HL-60/S4 treated with retinoic acid at 250 ng/mL for 4 days and 3 days (cell line): Measurements from ENCODE around the gene CALU.

Source experiments
- in situ Hi-C: fragments of 300-500 bp; cut with MboI; formaldehyde crosslinking; loops from 2 replicates; pipeline ENCODE4 v1.7.0; 2022; ENCODE audit warnings: low sequenced_read_pairs

Gene CALU

DNA sequence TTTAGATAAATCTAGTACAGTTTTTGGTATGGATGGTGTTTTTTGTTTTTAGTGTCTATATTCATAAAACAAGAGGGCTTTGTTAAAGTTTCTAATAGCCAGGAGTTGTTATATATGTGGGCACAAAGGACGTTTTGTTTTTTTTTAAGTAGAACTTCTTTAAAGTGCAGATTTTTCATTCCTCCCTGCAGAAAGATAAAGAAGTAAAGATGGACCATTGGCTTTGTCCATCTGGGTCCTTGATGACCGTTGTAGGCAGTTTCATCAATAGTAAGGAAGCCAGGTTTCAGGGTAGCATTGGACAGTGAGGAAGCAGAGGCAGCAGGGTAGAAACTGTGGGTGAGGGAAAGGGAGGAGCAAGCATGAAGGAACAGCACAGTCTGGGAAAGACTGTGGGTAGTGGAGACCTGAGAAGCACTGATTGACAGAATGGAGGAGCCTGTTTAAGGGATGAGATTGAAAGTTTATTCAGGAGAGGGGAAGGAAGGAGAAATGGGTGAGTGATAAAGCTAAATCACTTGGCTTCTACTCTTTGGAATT, 5.3 kb downstream of the CALU start:
- in situ Hi-C loops, result no loop called here

DNA sequence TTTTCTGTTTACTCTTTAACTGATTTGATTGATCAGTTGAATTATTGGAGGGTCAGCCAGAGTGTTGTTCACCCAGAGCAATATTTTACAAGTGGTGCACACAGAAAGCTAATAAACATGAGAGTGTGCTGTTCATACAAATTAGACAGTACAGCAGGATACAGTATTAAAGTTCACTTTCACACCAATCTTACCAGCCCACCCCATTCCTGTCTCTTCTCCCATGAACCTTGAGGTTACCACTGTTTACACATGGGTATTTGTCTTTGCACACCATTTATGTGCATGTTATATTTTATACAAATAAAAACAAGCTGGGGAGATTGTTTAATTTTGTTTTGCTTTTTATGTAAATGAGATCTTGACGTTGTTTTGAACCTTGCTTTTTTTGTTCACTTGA, 6.5 kb downstream of the CALU start:
- in situ Hi-C loops, result no loop called here

DNA sequence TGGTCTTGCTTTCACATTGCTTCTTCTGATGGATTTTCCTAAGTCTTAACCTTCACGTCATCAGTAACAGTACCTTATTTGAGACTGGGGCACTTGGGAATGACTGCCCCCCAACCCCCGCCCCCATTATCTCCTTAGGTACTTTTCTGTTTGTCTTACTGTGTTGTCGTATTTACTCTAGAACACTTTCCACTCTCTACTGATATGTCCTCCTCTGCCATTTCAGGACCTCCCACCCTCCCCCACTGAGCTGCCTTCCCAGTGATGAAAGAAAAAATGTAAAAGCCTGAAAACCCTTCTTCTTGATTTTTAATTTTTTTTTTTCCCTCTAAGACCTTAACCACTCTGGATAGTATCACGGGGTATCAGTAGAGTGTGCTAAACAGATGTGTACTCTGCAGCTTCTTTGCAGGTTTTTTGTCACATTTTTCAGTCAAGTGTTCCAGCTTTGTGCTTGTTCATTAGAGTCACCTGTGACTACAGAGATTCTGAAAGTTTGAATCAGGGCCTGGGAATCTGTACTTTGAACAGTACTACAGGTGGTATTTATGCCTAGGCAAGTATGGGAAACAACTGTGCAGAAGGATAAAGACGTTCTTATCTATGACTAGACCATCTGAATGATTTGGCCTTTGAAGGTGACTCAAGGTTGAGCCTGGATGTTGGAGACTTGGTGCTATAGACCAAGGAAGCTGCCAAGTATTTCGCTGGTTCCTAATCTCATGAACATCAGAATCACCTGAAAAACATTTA, 8.3 kb downstream of the CALU start:
- in situ Hi-C loops, result no loop called here

DNA sequence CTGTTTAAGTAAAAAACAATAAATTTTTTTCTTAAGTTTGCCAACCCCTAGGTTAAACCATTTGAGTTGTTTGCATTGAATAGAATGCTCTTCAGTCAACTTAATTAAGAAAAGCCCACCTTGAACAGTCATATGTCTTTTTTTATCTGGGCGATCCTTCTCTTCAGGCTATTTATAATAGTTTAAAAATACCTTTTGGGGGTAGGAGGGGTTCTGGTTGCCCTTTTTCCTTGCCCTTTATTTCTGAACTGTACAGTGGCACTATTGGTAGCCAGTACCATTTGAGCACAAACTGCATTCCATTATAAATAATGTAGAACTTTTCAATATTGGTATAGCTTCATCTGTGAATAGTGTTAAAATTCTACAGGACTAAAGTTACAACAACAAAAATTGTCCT, 13.1 kb downstream of the CALU start:
- in situ Hi-C loops, result no loop called here

DNA sequence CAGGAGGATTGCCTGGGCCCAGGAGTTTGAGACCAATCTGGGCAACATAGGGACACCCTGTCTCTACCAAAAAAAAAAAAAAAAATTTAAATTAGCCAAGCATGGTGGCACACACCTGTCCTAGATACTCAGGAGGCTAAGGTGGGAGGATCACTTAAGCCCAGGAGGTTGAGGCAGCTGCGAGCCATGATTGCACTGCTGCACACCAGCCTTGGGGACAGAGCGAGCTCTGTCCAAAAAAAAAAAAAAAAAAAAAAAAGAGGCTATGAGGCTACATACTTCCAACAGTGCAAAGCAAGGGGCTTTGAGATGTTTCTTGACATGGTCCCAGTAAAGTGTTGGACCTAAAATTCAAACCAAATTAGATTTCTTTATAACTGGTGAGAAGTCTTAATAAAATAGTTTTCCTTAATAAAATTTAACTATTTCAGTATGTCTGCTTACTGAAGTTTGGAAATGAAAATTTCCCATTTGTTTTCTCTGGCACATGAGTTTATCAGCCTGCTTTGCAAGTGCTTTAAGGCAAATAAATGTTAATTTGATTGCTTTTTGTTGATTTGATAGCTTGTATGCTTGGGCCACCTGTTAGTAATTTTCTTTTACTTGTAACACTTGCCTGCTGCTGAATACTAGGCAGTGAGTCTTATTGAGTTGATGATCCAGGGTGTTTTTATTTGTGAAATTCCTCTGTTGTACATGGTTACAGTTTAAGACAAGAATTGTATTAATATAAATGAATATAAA, 16.1 kb downstream of the CALU start:
- in situ Hi-C loops, result no loop called here

DNA sequence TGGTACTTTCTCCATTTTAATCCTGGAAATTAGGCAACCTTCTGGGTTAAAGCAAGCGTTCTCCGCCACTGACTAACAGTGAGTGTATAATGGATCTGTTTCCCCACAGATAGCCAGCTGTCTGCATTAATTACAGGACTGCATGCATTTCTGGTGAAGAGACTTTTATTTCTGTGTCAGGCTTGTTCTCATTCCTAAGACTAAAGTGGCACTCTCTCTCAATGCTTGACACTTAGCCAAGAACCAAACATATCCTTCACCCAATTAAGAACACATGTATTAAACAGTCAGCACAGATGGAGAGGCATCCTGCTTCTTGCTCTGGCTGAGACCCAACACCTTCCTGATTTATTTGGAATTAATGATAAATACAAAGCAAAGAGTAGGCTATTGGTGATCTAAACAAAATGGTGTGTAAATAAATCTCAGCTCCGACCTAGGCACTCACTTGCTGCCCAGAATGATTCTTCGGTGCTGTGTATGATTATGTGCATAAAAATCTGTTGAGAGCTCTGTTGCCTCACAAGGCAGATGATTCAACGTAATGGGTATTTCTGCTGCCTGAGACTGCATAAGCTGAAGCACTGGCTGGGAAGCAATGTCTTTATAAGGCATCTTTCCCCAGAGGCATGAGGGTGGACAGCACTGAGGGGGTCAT, 16.8 kb downstream of the CALU start:
- in situ Hi-C loops, result no loop called here

DNA sequence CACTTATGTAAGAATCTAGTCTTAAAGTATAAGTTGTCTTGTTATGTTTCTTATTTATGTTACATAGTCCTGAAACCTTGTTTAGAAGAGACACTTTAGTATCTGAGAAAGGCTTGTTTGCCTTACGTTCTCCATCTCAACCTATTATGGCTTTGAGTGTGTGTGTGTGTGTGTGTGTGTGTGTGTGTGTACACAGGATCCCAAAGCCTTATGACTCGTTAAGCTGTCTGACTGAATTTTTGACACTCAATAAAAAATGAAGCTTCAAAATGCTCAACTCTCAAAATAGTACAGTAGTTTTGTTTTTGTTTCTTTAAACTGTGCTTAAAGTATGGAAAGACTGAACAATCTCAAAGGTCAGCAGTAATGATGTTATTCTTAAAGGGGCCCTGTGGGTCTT, 18.0 kb downstream of the CALU start:
- in situ Hi-C loops, result no loop called here

DNA sequence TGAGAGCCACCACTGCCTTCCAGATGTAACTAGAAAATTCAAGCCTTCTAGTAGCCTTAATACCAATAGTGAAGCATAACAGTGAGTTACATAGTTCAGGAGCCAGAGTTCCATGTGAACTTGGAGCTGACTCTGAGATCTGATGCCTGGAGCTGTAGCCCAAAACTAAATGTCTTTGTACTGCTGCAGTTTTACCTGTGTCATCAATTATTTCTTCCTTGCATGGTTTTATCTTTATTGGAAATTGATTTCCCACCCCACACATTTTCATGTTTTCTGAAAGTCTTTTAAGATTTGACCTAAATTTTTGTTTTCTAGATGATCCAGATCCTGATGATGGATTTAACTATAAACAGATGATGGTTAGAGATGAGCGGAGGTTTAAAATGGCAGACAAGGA, 19.4 kb downstream of the CALU start:
- in situ Hi-C loops, result no loop called here

DNA sequence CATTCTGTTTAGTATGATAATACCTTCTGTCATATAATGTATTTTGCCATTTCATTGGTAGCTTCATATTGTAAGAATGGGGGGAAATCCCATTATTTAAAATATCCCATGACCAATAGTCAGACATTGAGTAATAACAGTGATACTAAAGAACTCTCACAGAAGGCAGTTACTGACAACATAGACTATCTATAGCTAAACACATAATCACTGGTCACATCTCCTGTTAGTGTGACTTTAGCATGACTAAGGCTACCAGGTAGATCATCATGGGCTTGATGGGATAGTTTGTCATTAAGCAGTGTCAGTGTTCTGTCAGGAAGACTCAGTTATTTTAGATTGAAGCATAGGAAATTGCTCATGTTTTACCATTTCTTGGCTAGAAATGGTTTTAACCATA, 20.1 kb downstream of the CALU start:
- in situ Hi-C loops, result no loop called here

DNA sequence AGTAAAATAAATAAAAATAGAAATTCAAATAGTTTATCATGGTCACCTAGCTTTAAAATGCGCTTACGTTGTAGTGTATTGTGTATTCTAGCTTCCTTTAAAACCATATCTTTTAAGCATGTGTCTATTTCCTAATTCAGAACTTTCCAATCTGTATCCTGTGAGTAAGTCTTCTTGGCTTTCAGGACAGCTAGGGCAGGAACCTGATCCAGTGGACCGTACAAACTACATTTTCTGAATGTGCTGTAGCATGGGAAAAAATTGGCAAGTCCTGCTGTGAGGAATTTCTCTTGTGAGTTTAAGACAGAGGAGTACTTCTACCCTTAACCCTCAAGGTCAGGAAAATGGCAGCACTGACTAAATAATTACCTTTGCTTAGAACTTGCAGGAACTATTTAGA, 24.4 kb downstream of the CALU start:
- in situ Hi-C loops, result no loop called here

DNA sequence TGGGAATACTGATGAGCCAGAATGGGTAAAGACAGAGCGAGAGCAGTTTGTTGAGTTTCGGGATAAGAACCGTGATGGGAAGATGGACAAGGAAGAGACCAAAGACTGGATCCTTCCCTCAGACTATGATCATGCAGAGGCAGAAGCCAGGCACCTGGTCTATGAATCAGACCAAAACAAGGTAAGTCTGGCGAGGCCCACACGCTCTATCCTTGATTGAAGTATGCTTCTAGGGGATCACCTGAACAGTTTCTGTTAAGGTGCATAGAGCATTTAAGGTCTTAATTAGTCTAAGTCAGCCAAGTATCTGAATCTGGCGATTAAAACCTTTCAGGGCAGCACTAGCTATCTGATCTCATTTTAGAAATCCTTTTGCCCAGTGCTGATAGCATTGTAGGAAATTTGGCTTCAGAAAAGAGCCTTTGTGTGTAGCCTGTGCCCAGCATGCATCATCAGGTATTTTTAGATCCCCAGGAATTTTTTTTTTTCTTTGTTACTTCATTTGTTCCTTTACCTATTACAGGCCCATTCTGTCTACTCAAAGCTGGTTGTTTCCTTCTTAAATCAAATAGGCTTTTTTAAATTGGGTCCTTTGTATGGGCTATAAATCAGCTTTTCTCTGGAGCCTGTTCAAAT, 28.4 kb downstream of the CALU start:
- in situ Hi-C loops, result no loop called here

DNA sequence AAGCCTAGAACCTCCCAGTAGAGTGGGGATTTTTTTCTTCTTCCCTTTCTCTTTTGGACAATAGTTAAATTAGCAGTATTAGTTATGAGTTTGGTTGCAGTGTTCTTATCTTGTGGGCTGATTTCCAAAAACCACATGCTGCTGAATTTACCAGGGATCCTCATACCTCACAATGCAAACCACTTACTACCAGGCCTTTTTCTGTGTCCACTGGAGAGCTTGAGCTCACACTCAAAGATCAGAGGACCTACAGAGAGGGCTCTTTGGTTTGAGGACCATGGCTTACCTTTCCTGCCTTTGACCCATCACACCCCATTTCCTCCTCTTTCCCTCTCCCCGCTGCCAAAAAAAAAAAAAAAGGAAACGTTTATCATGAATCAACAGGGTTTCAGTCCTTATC, 31.1 kb downstream of the CALU start:
- in situ Hi-C loops, result no loop called here

DNA sequence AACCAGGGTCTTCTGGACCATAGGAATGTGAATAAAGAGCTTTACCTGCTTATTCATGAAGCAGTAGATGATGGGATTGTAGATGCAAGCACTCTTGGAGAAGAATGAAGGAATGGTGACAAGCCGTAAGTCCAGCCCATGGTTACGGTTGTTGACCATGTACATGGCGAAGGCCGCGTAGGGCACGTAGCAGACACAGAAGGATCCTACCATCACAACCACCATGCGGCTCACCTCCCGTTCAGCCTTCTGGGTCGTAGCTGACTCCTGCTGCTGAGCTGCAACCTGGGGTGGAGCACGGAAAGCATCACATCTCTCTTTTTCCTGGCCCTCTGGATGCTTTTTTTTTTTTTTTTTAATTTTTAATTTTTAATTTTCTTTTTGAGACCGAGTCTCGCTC, 34.4 kb downstream of the CALU start:
- in situ Hi-C loops, result no loop called here

DNA sequence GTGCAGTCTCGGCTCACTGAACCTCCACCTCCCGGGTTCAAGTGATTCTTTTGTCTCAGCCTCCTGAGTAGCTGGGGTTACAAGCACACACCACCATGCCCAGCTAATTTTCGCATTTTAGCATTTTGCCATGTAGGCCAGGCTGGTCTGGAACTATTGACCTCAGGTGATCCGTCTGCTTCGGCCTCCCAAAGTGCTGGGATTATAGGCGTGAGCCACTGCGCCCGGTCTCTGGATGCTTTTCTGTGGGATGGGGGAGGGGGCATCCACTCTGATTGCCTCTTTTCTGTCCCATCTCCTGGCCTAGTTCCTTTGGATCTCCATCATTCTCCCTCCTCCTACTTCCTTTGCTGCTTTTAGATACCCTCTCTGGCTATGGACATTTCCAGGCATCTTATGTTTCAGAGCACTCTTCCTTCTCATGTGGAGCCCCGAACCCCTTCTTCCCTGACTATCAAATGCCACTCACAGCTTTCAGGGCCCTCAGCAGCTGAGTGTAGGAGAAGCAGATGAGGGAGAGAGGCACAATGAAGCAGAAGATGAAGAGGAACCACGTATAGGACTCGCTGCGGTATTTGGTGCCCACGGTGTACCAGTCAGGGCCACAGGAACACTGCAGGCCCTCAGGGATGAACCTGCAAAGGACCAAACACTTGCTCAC, 35.0 kb downstream of the CALU start:
- in situ Hi-C loops, result no loop called here

DNA sequence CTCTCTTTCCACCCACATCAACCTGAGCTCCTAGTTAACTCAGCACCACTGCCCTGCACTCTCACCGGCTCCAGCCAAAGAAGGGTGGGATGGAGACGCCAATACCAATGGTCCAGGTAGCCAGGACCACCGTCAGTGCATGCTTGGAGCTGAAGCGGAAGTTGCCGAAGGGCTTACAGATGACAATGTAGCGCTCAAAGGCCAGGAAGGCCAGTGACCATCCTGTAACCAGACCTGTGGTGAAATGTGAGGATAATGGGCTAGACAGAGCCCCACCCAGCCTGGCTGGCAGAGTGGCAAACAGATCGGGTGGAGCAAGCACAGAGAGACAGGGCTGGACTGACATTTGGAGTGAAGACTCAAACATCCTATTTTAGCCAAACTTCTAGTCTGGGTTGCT, 35.8 kb downstream of the CALU start:
- in situ Hi-C loops, result no loop called here

DNA sequence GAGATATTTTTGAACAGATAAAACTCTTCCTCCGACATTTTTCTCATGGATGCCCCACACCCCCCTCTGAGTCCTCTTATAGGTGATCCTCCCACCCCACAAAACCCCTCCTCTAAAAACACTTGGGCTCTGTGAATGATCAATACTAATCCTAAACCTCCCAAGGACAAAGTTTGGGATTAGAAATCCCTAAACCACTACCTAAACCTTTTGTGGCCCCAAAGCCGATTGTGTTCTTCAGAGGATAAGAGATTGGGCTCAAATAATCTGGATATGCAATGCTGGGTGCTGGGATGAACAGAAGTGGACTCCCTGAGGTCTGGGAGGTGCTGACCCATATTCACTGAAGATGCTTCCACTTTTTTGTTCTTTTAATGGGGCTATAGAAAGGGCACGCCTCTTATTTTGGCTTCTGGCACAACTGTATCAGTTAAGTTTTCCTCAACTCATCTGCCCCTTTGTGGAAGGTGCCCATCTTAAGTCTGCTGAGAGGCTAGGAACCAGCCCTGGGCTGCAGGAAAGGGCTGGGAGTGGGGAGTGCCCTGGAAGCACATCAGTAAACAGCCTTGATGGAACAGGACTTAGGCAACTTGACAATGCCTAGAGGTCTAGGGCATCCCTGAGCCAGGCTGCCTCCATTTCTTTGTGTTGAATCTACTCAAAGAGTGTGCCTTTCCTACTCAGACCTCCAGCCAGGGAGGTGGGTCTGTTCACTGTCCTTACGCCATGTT, 36.8 kb downstream of the CALU start, which contains the start of gene OPN1SW:
Gene OPN1SW (minus strand): TSS at position 51 of the 731 bp plus-strand sequence. CDS start 13 bp downstream, at position 38.
- in situ Hi-C loops, result no loop called here

DNA sequence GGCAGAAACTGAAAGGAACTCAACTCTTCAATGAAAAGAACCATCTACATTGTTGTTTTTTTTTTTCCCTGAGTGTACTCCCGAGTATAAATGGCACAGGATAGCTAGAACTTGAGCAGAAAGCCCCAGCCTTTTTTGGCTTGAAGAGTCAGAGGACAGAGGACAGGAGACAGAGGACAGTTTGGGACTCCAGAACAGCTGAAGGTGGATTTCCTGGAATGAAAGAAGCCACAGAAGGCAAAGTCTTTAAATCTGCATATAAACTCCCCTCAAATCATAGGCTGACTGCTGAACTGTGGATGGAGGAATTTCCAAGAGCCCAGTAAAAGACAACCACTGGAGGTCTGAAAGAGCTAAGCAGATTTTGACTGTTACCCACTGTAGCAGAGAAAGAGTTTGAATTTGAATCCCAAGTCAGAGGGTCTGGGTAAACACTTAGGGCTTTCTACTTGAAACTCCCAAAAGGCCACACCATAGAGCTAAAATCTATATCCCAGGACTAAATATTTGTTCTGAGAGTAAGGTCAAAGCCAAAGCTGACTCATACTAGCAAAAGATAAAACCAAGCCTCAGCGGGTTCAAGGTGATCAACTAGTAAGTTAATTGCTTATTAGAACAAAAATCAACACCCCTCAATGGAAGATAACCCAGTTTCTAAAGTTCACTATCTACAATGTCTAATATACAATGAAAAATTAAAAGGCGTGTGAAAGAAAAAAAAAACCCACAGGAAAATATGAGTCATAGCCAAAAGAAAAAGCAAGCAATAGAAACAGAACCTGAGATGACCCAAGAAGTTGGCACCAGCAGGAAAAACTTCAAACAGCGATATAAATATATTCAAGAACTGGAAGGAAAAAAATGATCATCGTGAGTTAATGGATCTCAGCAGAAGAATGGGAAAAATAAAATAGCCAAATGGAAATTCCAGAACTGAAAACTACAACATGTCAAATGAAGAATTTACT, 38.3 kb downstream of the CALU start:
- in situ Hi-C loops, result no loop called here

DNA sequence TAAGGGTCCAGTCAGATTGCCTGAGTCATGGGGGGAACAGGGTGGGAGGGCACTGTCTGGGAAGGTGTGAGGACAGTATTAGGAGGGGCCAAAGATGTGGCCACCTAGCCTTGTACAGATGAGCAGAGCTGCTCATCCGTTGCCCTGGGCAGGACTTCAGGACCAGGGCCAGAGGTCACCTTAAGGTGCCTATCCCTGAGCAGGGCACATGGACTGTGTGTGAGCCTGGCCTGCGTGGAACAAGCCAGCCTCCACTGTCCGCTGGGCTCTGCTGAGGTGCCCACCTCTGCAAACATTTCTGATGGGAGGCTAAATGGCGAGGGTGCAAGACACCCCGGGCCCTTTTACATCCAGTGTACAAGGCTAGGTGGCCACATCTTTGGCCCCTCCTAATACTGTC, 39.8 kb downstream of the CALU start:
- in situ Hi-C loops, result no loop called here

DNA sequence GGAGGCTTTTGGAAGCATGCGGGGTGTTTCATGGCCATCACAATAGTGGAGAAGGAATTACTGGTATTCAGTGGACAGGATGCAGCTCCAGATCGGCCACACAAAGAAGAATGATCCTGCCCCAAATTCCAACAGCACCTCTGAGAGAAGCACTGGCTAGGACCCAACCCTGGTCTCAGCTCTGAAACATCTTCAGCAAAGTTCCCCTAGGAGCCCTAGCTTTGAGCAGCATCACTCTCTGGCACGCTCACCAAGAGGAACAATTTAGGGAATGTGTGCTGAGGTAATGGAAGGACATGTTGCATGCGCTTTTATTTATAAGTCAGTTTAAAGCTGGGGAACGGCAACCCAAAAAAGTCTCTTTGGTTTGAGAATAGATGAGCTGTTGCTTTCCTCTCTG, 42.0 kb downstream of the CALU start:
- in situ Hi-C loops, result no loop called here
